Left cardiac atrium (tissue), 4 donors: ENCODE results near the gene DOLPP1. TPM values are rescaled to one million over a fixed set of nuclear protein-coding genes. Genes with fewer than 3 reads are reported as not detected.
A peak's percentile ranks its signal among the peaks of the same experiment; 100 is the strongest.
"Not testable (repeated sequence)": the region's sequence is repeated elsewhere in the genome, so short reads cannot be mapped to it uniquely, and the experiment has no call there.

Experiments used
- ATAC-seq, 2 donors: fragments of 200-7000 bp; cut with Tn5 transposase; one replicate each; pipeline ENCODE4 v1.9.1; 2020; ENCODE audit warnings: mild to moderate bottlenecking in 2 of 2, moderate library complexity in 2 of 2
- DNase-seq: peaks from one replicate; pipeline ENCODE4 v3.0.0-alpha.2; 2020
- intact Hi-C, 2 donors: fragments of 100-400 bp; cut with DNase I; formaldehyde crosslinking; loops; one replicate each; pipeline versions ENCODE4 v1.14.1 to v1.15.1; 2022 to 2023
- long read RNA-seq: library from polyadenylated mRNA; unstranded; transcript quantifications from one replicate; pipeline ENCODE4 v2.0.0, GENCODE V29; 2021
- total RNA-seq, 2 donors: library from RNA; stranded (reverse); fragmentation: NEBNext Ultra II Directional; extraction: Animal tissue kit (Norgen Biotek cat#: 25700); gene quantifications; one replicate each; pipeline ENCODE4 v1.2.1, GENCODE V29; 2021
- donor health status: DM: no; HTN: yes; CAD: no.
- donor health status: DM: no; HTN: yes; CAD: no; lungs with severe emphysema.
- donor health status: DM: yes; HTN: yes; CAD: no.
- donor health status: Dilated cardiomyopathy.

The DOLPP1 gene
- 1 to 10 TPM; 4.5 to 5.0 TPM for total RNA-seq
- long read RNA-seq, transcript DOLPP1-202 (8 exons, 2,177 nt), result major isoform, 10 of 13 reads
- long read RNA-seq, partial matches to known transcripts, result 1 of 13 reads
- long read RNA-seq, other reads (novel, unspliced or antisense), result 1 of 13 reads

- intact Hi-C loops, result no loop called here
Observed at GRCh38 chr9:129080601-129081387, at the start of gene DOLPP1. DOLPP1 (plus strand) TSS chr9:129081111; CDS start chr9:129081132, 21 bp downstream.

GRCh38 chr9:129031514-129031913 lies 49.4 kb upstream of the DOLPP1 start:
- intact Hi-C loops, result no loop called here
- no peak for ATAC-seq
- no peak for DNase-seq

More at GRCh38 chr9:129080601-129081387, at the start of gene DOLPP1:
- ATAC-seq (peak; percentile 98 to 99), DNase-seq (peak; percentile 100)

GRCh38 chr9:129032541-129033159 lies 48.3 kb upstream of the DOLPP1 start:
- DNase-seq, result no peak
- ATAC-seq, result no peak
- intact Hi-C loops, result no loop called here

- no peak for DNase-seq
- intact Hi-C loops, result no loop called here
- ATAC-seq, result no peak
Observed at GRCh38 chr9:129033216-129033615, 47.7 kb upstream of the DOLPP1 start.

GRCh38 chr9:129035838-129036237 lies 45.1 kb upstream of the DOLPP1 start:
- intact Hi-C loops, result not testable (repeated sequence)
- ATAC-seq, result peak; percentile 2 to 9
- peak; percentile 18 for DNase-seq

GRCh38 chr9:129036241-129036922 lies 44.5 kb upstream of the DOLPP1 start, which contains the start of gene MIGA2:
MIGA2 (plus strand) TSS chr9:129036626; CDS start chr9:129040595, 3,969 bp downstream.
- DNase-seq (peak; percentile 98), ATAC-seq (peak; percentile 98)
- intact Hi-C loops, result no loop called here

- intact Hi-C loops, result no loop called here
- ATAC-seq (peak in 1 of 2 donors; percentile 2), DNase-seq (peak; percentile 14)
Observed at GRCh38 chr9:129036923-129037766, 43.8 kb upstream of the DOLPP1 start.

- no peak for DNase-seq
- peak in 1 of 2 donors; percentile 13 for ATAC-seq
- intact Hi-C loops, result no loop called here
Observed at GRCh38 chr9:129037767-129038098, 43.2 kb upstream of the DOLPP1 start.

GRCh38 chr9:129038109-129038852 lies 42.6 kb upstream of the DOLPP1 start:
- ATAC-seq (no peak), DNase-seq (peak; percentile 58)
- intact Hi-C loops, result no loop called here

GRCh38 chr9:129040113-129040643 lies 40.7 kb upstream of the DOLPP1 start:
- ATAC-seq, result no peak
- intact Hi-C loops, result no loop called here

GRCh38 chr9:129042016-129042415 lies 38.9 kb upstream of the DOLPP1 start:
- intact Hi-C loops, result no loop called here
- peak; percentile 19 for DNase-seq
- ATAC-seq, result no peak

More at GRCh38 chr9:129040113-129040643, 40.7 kb upstream of the DOLPP1 start:
- peak; percentile 17 for DNase-seq

- intact Hi-C loops, result no loop called here
- peak; percentile 62 for DNase-seq
- ATAC-seq, result peak; percentile 55 to 66
Observed at GRCh38 chr9:129052592-129052991, 28.3 kb upstream of the DOLPP1 start.

GRCh38 chr9:129053020-129053419 lies 27.9 kb upstream of the DOLPP1 start:
- ATAC-seq (no peak), DNase-seq (no peak)
- intact Hi-C loops, result no loop called here

GRCh38 chr9:129054163-129054851 lies 26.6 kb upstream of the DOLPP1 start:
- DNase-seq (no peak), ATAC-seq (no peak)
- intact Hi-C loops, result no loop called here

- no peak for ATAC-seq
- intact Hi-C loops, result no loop called here
- no peak for DNase-seq
Observed at GRCh38 chr9:129058965-129059795, 21.7 kb upstream of the DOLPP1 start.
